H1 (cell line): Measurements from ENCODE around the gene AGAP1. TPM values are rescaled to one million over a fixed set of nuclear protein-coding genes. Genes with fewer than 3 reads are reported as not detected.

Experiments used
- CTCF ChIA-PET: fragments of 300-600 bp; sonication (Branson Sonifier 250); formaldehyde crosslinking; loops from one replicate; lab custom pipeline; 2021; ENCODE audit not compliant: partially characterized antibody; lab: Charles Lee
- POLR2A ChIA-PET: fragments of 300-600 bp; sonication (Branson Sonifier 250); formaldehyde crosslinking; loops from one replicate; lab custom pipeline; 2021; ENCODE audit warnings: inconsistent platforms; ENCODE audit not compliant: partially characterized antibody; lab: Charles Lee
- DNase-seq, 2 experiments: peaks; one replicate each; pipeline versions ENCODE4 v3.0.0 to v3.0.0-alpha.2; 2010 to 2022; ENCODE audit warnings: low spot score in 2 of 2, low read depth in 1 of 2, mixed read lengths in 1 of 2
- FAIRE-seq: peaks from 2 replicates; lab custom pipeline; 2011; peaks lifted over from hg19 to GRCh38; lab: Jason Lieb, UNC
- H2AFZ ChIP-seq: 2 replicates; pipeline ENCODE4 v1.8.1; 2012; ENCODE audit warnings: low read length, inconsistent platforms
- H2AK5ac ChIP-seq: 2 replicates; pipeline ENCODE4 v1.6.1; 2013; ENCODE audit warnings: low read depth, low read length
- H2BK120ac ChIP-seq: replicated peaks from 2 replicates; pipeline ENCODE3; 2013; ENCODE audit warnings: low read depth, low read length, inconsistent platforms
- H2BK12ac ChIP-seq: 2 replicates; pipeline ENCODE4 v1.6.1; 2013; ENCODE audit warnings: low read depth, low read length
- H2BK15ac ChIP-seq: 2 replicates; pipeline ENCODE4 v1.6.1; 2013; ENCODE audit warnings: low read length
- H2BK20ac ChIP-seq: 2 replicates; pipeline ENCODE4 v1.6.1; 2013; ENCODE audit warnings: low read length
- H2BK5ac ChIP-seq: 2 replicates; pipeline ENCODE4 v1.6.1; 2013; ENCODE audit warnings: low read depth, low read length
- H3K14ac ChIP-seq: 2 replicates; pipeline ENCODE4 v1.6.1; 2013; ENCODE audit warnings: inconsistent platforms; ENCODE audit not compliant: insufficient read length
- H3K18ac ChIP-seq: 2 replicates; pipeline ENCODE4 v1.6.1; 2013; ENCODE audit warnings: low read length; ENCODE audit errors: extremely low read depth
- H3K23ac ChIP-seq: 2 replicates; pipeline ENCODE4 v1.6.1; 2013; ENCODE audit warnings: inconsistent platforms; ENCODE audit not compliant: insufficient read length
- H3K23me2 ChIP-seq: 2 replicates; pipeline ENCODE4 v1.6.1; 2013; ENCODE audit warnings: low read depth, low read length
- H3K27ac ChIP-seq: 2 replicates; pipeline ENCODE4 v1.6.1; 2011; ENCODE audit warnings: low read depth, low read length, inconsistent platforms
- H3K27me3 ChIP-seq, 4 experiments: replicated peaks in 1 of 4; 1 replicate in 1 of 4; 2 replicates in 3 of 4; pipeline versions ENCODE4 v1.6.1 to v1.8.1; 2011 to 2013; ENCODE audit warnings: low read length in 3 of 4, mild to moderate bottlenecking in 3 of 4, inconsistent platforms in 2 of 4, mixed read lengths in 2 of 4, moderate library complexity in 1 of 4; ENCODE audit not compliant: control insufficient read depth in 3 of 4, insufficient read depth in 3 of 4; ENCODE audit errors: extremely low read depth in 1 of 4
- H3K36me3 ChIP-seq, 4 experiments: 2 replicates each; pipeline versions ENCODE4 v1.6.1 to v1.8.1; 2011 to 2013; ENCODE audit warnings: mild to moderate bottlenecking in 4 of 4, low read length in 3 of 4, moderate library complexity in 2 of 4, control low read depth in 1 of 4, inconsistent platforms in 1 of 4; ENCODE audit not compliant: insufficient read depth in 4 of 4, control insufficient read depth in 2 of 4
- H3K4ac ChIP-seq: replicated peaks from 2 replicates; pipeline ENCODE3; 2013; ENCODE audit warnings: low read length, low read depth, mixed read lengths, inconsistent platforms; ENCODE audit not compliant: insufficient read length
- H3K4me1 ChIP-seq, 4 experiments: replicated peaks in 1 of 4; 1 replicate in 1 of 4; 2 replicates in 3 of 4; pipeline versions ENCODE4 v1.6.1 to v1.8.1; 2011 to 2013; ENCODE audit warnings: low read length in 3 of 4, inconsistent platforms in 2 of 4, mixed read lengths in 1 of 4; ENCODE audit not compliant: insufficient read depth in 4 of 4, control insufficient read depth in 3 of 4
- H3K4me2 ChIP-seq, 2 experiments: 2 replicates each; pipeline versions ENCODE4 v1.6.1 to v1.8.1; 2011 to 2013; ENCODE audit warnings: low read depth in 2 of 2, low read length in 2 of 2, control low read depth in 1 of 2, inconsistent platforms in 1 of 2, mild to moderate bottlenecking in 1 of 2; ENCODE audit not compliant: insufficient read depth in 1 of 2
- H3K4me3 ChIP-seq, 4 experiments: fragments of 200-600, 300-600 bp in 1 of 4; sonication (generic), shearing (Covaris generic), sonication (Bioruptor Twin) in 1 of 4; 2 replicates each; pipeline versions ENCODE4 v1.5.1 to v1.8.1; 2011 to 2016; ENCODE audit warnings: low read length in 4 of 4, low read depth in 3 of 4, control low read depth in 2 of 4, inconsistent platforms in 2 of 4, mild to moderate bottlenecking in 2 of 4, mixed read lengths in 1 of 4, moderate library complexity in 1 of 4; ENCODE audit not compliant: insufficient read depth in 2 of 4; ENCODE audit errors: extremely low read depth in 1 of 4
- H3K56ac ChIP-seq: replicated peaks from 2 replicates; pipeline ENCODE3; 2013; ENCODE audit warnings: low read depth, mild to moderate bottlenecking, mixed read lengths, low read length, inconsistent platforms; ENCODE audit not compliant: insufficient read length
- H3K79me1 ChIP-seq: 2 replicates; pipeline ENCODE4 v1.6.1; 2013; ENCODE audit warnings: low read depth, low read length, control low read depth
- H3K79me2 ChIP-seq, 2 experiments: 2 replicates each; pipeline versions ENCODE4 v1.6.1 to v1.8.1; 2012 to 2013; ENCODE audit warnings: low read length in 2 of 2, mild to moderate bottlenecking in 2 of 2, inconsistent platforms in 1 of 2; ENCODE audit not compliant: insufficient read depth in 2 of 2, control insufficient read depth in 1 of 2
- H3K9ac ChIP-seq, 4 experiments: replicated peaks in 1 of 4; 1 replicate in 1 of 4; 2 replicates in 3 of 4; pipeline versions ENCODE4 v1.6.1 to v1.8.1; 2011 to 2013; ENCODE audit warnings: low read depth in 3 of 4, low read length in 3 of 4, control low read depth in 2 of 4, mild to moderate bottlenecking in 2 of 4, moderate library complexity in 2 of 4, inconsistent platforms in 1 of 4; ENCODE audit errors: extremely low read depth in 1 of 4
- H3K9me3 ChIP-seq, 2 experiments: 2 replicates each; pipeline versions ENCODE4 v1.6.1 to v1.8.1; 2012 to 2013; ENCODE audit warnings: mild to moderate bottlenecking in 2 of 2, moderate library complexity in 2 of 2, control low read depth in 1 of 2, inconsistent platforms in 1 of 2, low read depth in 1 of 2, low read length in 1 of 2, mixed read lengths in 1 of 2; ENCODE audit not compliant: insufficient read depth in 2 of 2
- H4K20me1 ChIP-seq, 2 experiments: replicated peaks in 1 of 2; 2 replicates each; pipeline versions ENCODE3 to v1.8.1; 2011 to 2013; ENCODE audit warnings: inconsistent platforms in 2 of 2, low read length in 2 of 2, mild to moderate bottlenecking in 1 of 2; ENCODE audit not compliant: insufficient read depth in 2 of 2, control insufficient read depth in 1 of 2
- H4K5ac ChIP-seq: 2 replicates; pipeline ENCODE4 v1.6.1; 2013; ENCODE audit warnings: low read length, low read depth, mixed read lengths, inconsistent platforms; ENCODE audit not compliant: insufficient read length
- H4K8ac ChIP-seq: 2 replicates; pipeline ENCODE4 v1.8.0; 2013; ENCODE audit warnings: mild to moderate bottlenecking, moderate library complexity, low read length, inconsistent platforms; ENCODE audit not compliant: insufficient read depth; ENCODE audit errors: extremely low read depth
- H4K91ac ChIP-seq: replicated peaks from 2 replicates; pipeline ENCODE3; 2013; ENCODE audit warnings: low read length, mixed read lengths, inconsistent platforms; ENCODE audit not compliant: insufficient read length
- ASH2L ChIP-seq: fragments of 200-600, 300-600 bp; sonication (generic); IDR thresholded peaks from one replicate; pipeline ENCODE4 v1.7.1; 2017; ENCODE audit warnings: low read length
- BACH1 ChIP-seq: IDR thresholded peaks from 2 replicates; pipeline ENCODE4 v1.6.1; 2012; ENCODE audit warnings: low read length, improper control_type of control experiment
- CBX5 ChIP-seq: fragments of 300-800, 300-1000 bp; sonication (generic); IDR thresholded peaks from 2 replicates; pipeline ENCODE4 v1.7.1; 2016; ENCODE audit warnings: antibody characterized with exemption, low read length, low read depth
- CHD2 ChIP-seq: IDR thresholded peaks from 2 replicates; pipeline ENCODE4 v1.6.1; 2012; ENCODE audit warnings: low read length, improper control_type of control experiment
- FOSL1 ChIP-seq: IDR thresholded peaks from 2 replicates; pipeline ENCODE4 v1.6.1; 2011; ENCODE audit warnings: mild to moderate bottlenecking, low read depth, low read length, moderate library complexity; ENCODE audit not compliant: insufficient read depth
- GTF2F1 ChIP-seq: IDR thresholded peaks from 2 replicates; pipeline ENCODE4 v1.6.1; 2012; ENCODE audit warnings: low read depth, low read length, improper control_type of control experiment, borderline replicate concordance
- PHF8 ChIP-seq: fragments of 200-600 bp; sonication (generic); conservative IDR thresholded peaks from 2 replicates; pipeline ENCODE4 v1.7.1; 2012; ENCODE audit warnings: low read depth, mild to moderate bottlenecking, inconsistent platforms, low read length, moderate library complexity
- POLR2A ChIP-seq, 2 experiments: IDR thresholded peaks; 1 replicate in 1 of 2; 2 replicates in 1 of 2; pipeline ENCODE4 v1.6.1; 2011; ENCODE audit warnings: low read depth in 2 of 2, low read length in 2 of 2, mild to moderate bottlenecking in 2 of 2; ENCODE audit errors: control extremely low read depth in 1 of 2
- RNF2 ChIP-seq: fragments of 200-900, 300-1000 bp; sonication (generic); IDR thresholded peaks from 2 replicates; pipeline ENCODE4 v1.7.1; 2016; ENCODE audit warnings: borderline replicate concordance, low read depth, mild to moderate bottlenecking, antibody characterized with exemption, low read length; ENCODE audit not compliant: poor library complexity, severe bottlenecking; ENCODE audit errors: missing control alignments
- SIN3A ChIP-seq, 2 experiments: IDR thresholded peaks in 1 of 2; conservative IDR thresholded peaks in 1 of 2; 2 replicates each; pipeline ENCODE4 v1.6.1; 2011 to 2012; ENCODE audit warnings: low read length in 2 of 2, improper control_type of control experiment in 1 of 2, low read depth in 1 of 2, mild to moderate bottlenecking in 1 of 2
- TAF7 ChIP-seq: optimal IDR thresholded peaks from 2 replicates; pipeline ENCODE3; 2011; ENCODE audit warnings: low read depth, mild to moderate bottlenecking, inconsistent platforms, low read length, moderate library complexity, borderline replicate concordance
- ZNF274 ChIP-seq: IDR thresholded peaks from 2 replicates; pipeline ENCODE4 v1.7.0; 2012; ENCODE audit warnings: low read length, borderline replicate concordance; ENCODE audit errors: extremely low read depth
- WGBS, 2 experiments: shearing (Covaris generic) in 1 of 2; methylation state at CpG; one replicate each; pipeline versions ENCODE4 v1.1.6 to v1.1.7; 2013 to 2015; ENCODE audit warnings: low lambda C conversion rate in 2 of 2, mixed read lengths in 2 of 2, inconsistent platforms in 1 of 2, low coverage in 1 of 2, missing lambda C conversion rate in 1 of 2; ENCODE audit not compliant: insufficient replicate concordance in 2 of 2, insufficient coverage in 1 of 2, insufficient read length in 1 of 2; ENCODE audit errors: extremely low coverage in 1 of 2, missing lambda C conversion rate in 1 of 2; 5-methylcytosine and 5-hydroxymethylcytosine counted together
- polyA plus RNA-seq, 7 experiments: library from polyadenylated mRNA; depleted of rRNA in 3 of 7; stranded (reverse) in 5 of 7; unstranded in 2 of 7; fragments of >200 nt in 5 of 7; fragments of 200-250 nt in 2 of 7; gene quantifications; 1 replicate in 5 of 7; 2 replicates in 1 of 7; 4 replicates in 1 of 7; pipeline versions ENCODE4 v1.2.1 to v1.2.3, GENCODE V29; 2011 to 2013; ENCODE audit warnings: missing spikeins in 2 of 7, mixed read lengths in 2 of 7
- total RNA-seq: library from RNA; stranded (reverse); fragmentation: NEBNext Ultra II Directional; extraction: Animal tissue kit (Norgen Biotek cat#: 25700); gene quantifications from 2 replicates; pipeline ENCODE4 v1.2.1, GENCODE V29; 2021
- TF ChIP-seq, protein P1 (sequence below): IDR thresholded peaks from 2 replicates; pipeline ENCODE4 v1.6.1; 2011; ENCODE audit warnings: low read depth, mild to moderate bottlenecking, low read length; ENCODE audit not compliant: insufficient read depth

The AGAP1 gene
- total and polyA plus RNA-seq, 2 of the 8 experiments (the other 6 are each of a cell fraction or from before 2014, with no cell fraction given): 18.1 to 39.4 TPM

DNA sequence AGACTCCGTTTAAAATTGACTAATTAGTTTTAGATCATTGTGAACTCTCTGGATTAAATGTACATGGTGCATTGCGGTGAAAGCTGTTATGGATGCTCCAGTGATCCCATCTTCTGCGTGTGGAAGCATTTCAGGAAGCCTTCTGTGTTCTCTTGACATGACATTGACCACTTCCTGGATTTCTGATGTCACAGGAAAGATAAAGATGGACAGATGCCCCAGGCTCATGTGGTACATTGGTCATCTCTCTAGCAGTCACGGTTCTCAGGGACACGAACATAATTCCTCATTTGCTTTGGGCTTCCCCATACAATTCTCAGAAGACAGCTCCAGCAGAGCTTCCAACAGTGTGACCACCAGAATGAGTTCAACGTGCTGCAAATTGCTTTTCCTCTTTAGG is 26.9 kb downstream of the AGAP1 start:
- no peak overlapping the region for H2BK20ac ChIP-seq
- no peak overlapping the region for H3K23ac ChIP-seq
- no peak overlapping the region for H4K91ac ChIP-seq
- H2BK5ac ChIP-seq: no peak overlapping the region
- ChIA-PET CTCF (interaction anchor here (1.3 to 1.6 kb wide), 2 partner anchors 18 to 75 kb away, joined by 3 to 4 read pairs; no protein-coding TSS in a partner anchor), POLR2A (no interaction called here)
- H3K79me1 ChIP-seq: peaks cover 24% of the 10 kb centered on the region
- TF ChIP-seq ASH2L: no peak
- TF ChIP-seq FOSL1: no peak
- no peak for TF ChIP-seq POLR2A (IDR thresholded peaks at IDR 0.05; ENCODE audit: control extremely low read depth in 1 of 2, low read depth in 2 of 2, low read length in 2 of 2)
- TF ChIP-seq BACH1: no peak
- TF ChIP-seq CHD2: no peak
- TF ChIP-seq, protein P1, sequence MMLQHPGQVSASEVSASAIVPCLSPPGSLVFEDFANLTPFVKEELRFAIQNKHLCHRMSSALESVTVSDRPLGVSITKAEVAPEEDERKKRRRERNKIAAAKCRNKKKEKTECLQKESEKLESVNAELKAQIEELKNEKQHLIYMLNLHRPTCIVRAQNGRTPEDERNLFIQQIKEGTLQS: no peak
- TF ChIP-seq CBX5: no peak
- TF ChIP-seq TAF7: no peak
- TF ChIP-seq PHF8: no peak
- TF ChIP-seq ZNF274: no peak
- no peak for TF ChIP-seq GTF2F1
- no peak for TF ChIP-seq RNF2
- TF ChIP-seq SIN3A (conservative IDR thresholded peaks at IDR 0.05 in 1 of 2, IDR thresholded peaks at IDR 0.05 in 1 of 2; ENCODE audit: low read depth in 1 of 2, low read length in 2 of 2): no peak
- H2AK5ac ChIP-seq: no peak overlapping the region
- no peak overlapping the region for H3K4ac ChIP-seq
- no peak overlapping the region for H3K14ac ChIP-seq
- no peak overlapping the region for H3K9ac ChIP-seq
- H4K8ac ChIP-seq: no peak overlapping the region
- 95% methylated on average over 6 of the region's 6 CpGs; no CpG with 5 or more reads in 1 of the 2 experiments for WGBS, 2 experiments
- no peak overlapping the region for H3K4me2 ChIP-seq
- DNase-seq (no peak), FAIRE-seq (no peak)
- no peak overlapping the region for H3K4me3 ChIP-seq
- no peak overlapping the region for H3K27ac ChIP-seq
- H2BK15ac ChIP-seq: no peak overlapping the region
- H3K36me3 ChIP-seq: 0 out of 8 replicates have a peak, but pooled peaks cover 0 to 3% (median 0%) of the 10 kb centered on the region in 4 experiments
- no peaks in the 10 kb centered on the region for H3K23me2 ChIP-seq
- H3K56ac ChIP-seq: no peak overlapping the region
- H3K4me1 ChIP-seq: peaks cover 0 to 7% (median 5%) of the 10 kb centered on the region in 4 experiments; a peak in 6 of 7 replicates
- H2BK120ac ChIP-seq: no peak overlapping the region
- H2BK12ac ChIP-seq: no peak overlapping the region
- H3K18ac ChIP-seq: no peak overlapping the region
- peaks cover 13 to 88% of the 10 kb centered on the region in 2 experiments for H3K79me2 ChIP-seq
- peaks cover 5 to 16% of the 10 kb centered on the region in 2 experiments for H4K20me1 ChIP-seq
- H3K9me3 ChIP-seq: peaks cover 0 to 2% of the 10 kb centered on the region in 2 experiments; a peak in 1 of 4 replicates
- H4K5ac ChIP-seq: no peak overlapping the region
- H3K27me3 ChIP-seq: no peaks in the 10 kb centered on the region
- H2AFZ ChIP-seq: no peak overlapping the region
